ENCODE measurements around the gene COX6A1. TPM values are rescaled to one million over a fixed set of nuclear protein-coding genes. Genes with fewer than 3 reads are reported as not detected.
A peak's percentile ranks its signal among the peaks of the same experiment; 100 is the strongest.

Gene COX6A1
- total RNA-seq, 1 donor from 2014 or later: 230 TPM

DNA sequence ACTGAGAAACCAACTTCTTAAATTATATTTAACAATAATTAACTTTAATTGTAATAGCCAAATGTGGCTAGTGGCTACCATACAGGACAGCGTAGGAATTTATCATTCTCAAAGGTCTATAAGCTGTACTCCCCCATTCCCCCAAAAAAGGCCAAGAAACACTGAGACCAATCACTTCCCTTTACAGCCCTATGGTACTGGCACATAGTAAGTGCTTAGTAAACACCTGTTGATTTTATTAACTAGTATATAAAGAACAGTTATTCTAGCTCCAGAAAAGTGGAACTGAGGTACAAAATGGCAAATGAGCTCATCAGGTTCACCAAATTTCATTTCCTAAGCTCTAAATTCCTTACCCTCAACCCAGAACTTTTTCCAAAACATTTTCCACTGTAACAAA, 37.7 kb downstream of the COX6A1 start:
- no peaks in the 10 kb centered on the region for H3K9me3 Mint-ChIP-seq
- H3K4me3 Mint-ChIP-seq: no peak overlapping the region

DNA sequence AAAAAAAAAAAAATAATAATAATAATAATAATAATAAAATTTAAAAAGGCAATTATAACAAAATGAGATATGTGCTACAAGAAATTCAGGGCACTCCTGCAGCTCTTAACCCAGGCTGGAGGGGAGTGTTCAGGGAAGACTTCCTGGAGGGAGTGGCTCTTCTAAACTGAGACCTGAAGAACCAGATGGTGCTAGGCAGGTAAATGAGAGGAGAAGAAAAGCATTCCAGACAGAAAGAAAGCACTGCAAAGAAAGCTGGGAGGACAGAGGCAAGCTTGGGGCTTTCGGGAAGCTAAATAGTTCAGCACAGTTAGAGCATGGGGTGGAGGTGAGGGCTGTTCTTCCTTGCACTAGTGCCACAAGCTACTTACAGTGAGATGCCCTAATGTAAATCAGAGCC, 41.5 kb downstream of the COX6A1 start:
- TF ChIP-seq, protein P1, sequence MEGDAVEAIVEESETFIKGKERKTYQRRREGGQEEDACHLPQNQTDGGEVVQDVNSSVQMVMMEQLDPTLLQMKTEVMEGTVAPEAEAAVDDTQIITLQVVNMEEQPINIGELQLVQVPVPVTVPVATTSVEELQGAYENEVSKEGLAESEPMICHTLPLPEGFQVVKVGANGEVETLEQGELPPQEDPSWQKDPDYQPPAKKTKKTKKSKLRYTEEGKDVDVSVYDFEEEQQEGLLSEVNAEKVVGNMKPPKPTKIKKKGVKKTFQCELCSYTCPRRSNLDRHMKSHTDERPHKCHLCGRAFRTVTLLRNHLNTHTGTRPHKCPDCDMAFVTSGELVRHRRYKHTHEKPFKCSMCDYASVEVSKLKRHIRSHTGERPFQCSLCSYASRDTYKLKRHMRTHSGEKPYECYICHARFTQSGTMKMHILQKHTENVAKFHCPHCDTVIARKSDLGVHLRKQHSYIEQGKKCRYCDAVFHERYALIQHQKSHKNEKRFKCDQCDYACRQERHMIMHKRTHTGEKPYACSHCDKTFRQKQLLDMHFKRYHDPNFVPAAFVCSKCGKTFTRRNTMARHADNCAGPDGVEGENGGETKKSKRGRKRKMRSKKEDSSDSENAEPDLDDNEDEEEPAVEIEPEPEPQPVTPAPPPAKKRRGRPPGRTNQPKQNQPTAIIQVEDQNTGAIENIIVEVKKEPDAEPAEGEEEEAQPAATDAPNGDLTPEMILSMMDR (IDR thresholded peaks at IDR 0.05; ENCODE audit: unreplicated experiment): no peak
- H3K4me1 Mint-ChIP-seq: peaks cover 15% of the 10 kb centered on the region
- H3K27ac Mint-ChIP-seq: no peak overlapping the region
- no peaks in the 10 kb centered on the region for H3K27me3 Mint-ChIP-seq (ENCODE audit: low read depth)
- no peaks in the 10 kb centered on the region for H3K9me3 Mint-ChIP-seq
- no peak overlapping the region for H3K4me3 Mint-ChIP-seq
- DNase-seq (ENCODE audit: low spot score in 2 of 2, unreplicated experiment in 2 of 2): no peak
- peaks cover 9% of the 10 kb centered on the region for H3K36me3 Mint-ChIP-seq

More for the DNA sequence above, 37.7 kb downstream of the COX6A1 start:
- Mint-ChIP-seq H3K4me1 (peaks cover 37% of the 10 kb centered on the region), H3K36me3 (no peaks in the 10 kb centered on the region), H3K27me3 (ENCODE audit: low read depth) (no peaks in the 10 kb centered on the region), H3K27ac (peak overlapping the region; percentile 64)
- DNase-seq (ENCODE audit: low spot score in 2 of 2, unreplicated experiment in 2 of 2): no peak
- TF ChIP-seq, protein P1 (IDR thresholded peaks at IDR 0.05; ENCODE audit: unreplicated experiment): no peak

DNA sequence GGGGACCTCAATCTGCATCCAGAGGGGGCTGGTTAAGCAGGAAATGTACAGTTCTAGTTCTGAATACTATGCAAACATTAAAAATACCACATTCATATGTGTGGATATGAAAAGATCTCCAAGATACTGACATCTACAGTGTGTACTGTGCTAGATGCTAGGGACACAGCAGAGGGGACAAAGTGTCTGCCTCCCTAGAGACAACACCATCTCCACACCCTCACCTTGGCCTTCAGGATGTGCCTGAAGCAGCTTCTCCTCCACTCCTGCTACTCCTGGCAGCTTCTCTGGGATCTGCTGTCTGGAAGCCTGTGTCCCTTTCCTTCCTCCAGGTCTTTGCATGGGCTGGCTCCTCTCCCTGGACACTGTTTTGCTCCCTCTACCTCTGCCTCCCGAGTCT, 42.3 kb downstream of the COX6A1 start:
- no peak for DNase-seq (ENCODE audit: low spot score in 2 of 2, unreplicated experiment in 2 of 2)
- H3K9me3 Mint-ChIP-seq: no peaks in the 10 kb centered on the region
- TF ChIP-seq, protein P1 (IDR thresholded peaks at IDR 0.05; ENCODE audit: unreplicated experiment): no peak
- H3K4me1 Mint-ChIP-seq: peaks cover 9% of the 10 kb centered on the region
- no peaks in the 10 kb centered on the region for H3K27me3 Mint-ChIP-seq (ENCODE audit: low read depth)
- peaks cover 9% of the 10 kb centered on the region for H3K36me3 Mint-ChIP-seq
- H3K4me3 Mint-ChIP-seq: no peak overlapping the region
- peak overlapping the region; percentile 7 for H3K27ac Mint-ChIP-seq

DNA sequence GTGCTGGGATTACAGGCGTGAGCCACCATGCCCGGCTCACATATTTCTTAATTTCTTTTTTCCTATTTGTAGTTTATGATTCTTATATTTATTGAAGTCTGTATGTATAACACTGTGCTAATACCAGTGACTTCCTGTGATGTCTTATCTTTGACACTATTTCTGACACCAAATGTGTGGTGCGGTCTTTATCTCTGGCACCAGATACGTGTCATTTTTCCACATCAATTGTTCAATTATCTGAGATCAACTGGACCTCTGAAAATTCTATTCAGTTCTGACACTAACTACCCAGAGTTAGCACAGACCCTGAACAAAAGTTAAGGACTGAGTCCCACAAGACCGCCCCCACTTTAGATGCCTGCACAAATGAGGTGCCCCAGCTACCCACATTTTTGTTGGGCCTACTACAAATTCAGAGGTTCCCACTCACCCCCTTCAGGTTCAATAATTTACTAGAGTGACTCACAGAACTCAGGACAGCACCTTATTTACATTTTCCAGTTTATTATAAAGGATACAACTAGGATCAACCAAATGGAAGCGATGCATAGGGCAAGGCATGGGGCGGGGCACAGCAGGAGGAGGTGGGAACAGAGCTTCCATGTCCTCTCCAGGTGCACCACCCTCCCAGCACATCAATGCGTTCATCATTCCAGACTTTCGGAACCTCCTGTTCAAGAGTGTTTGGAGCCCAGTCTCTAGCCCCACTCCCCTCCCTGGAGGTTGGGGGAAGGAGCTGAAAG, 43.3 kb downstream of the COX6A1 start:
- Mint-ChIP-seq H3K36me3 (peaks cover 9% of the 10 kb centered on the region), H3K9me3 (no peaks in the 10 kb centered on the region), H3K27me3 (ENCODE audit: low read depth) (no peaks in the 10 kb centered on the region), H3K4me1 (peaks cover 3% of the 10 kb centered on the region), H3K27ac (no peak overlapping the region), H3K4me3 (no peak overlapping the region)
- DNase-seq (ENCODE audit: low spot score in 2 of 2, unreplicated experiment in 2 of 2): no peak
- TF ChIP-seq, protein P1 (IDR thresholded peaks at IDR 0.05; ENCODE audit: unreplicated experiment): no peak

DNA sequence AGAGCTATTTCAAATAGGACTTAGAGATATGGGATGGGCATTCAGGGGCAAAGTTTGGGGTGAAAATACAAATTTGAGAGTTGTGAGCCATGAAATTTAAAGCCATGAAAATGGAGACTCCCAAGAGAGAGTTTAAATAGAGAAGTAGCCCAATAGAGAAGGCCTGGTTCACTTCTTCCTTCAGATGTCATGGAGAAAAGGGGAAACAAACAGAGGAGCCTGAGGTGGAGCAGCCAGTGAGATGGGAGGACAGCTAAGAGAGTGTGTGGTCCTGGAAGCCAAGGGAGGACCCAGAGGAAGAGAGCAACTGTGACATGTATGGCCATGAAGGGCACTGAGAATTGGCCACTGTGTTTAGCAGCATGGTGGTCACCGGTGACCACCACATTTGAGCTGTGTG, 45.7 kb downstream of the COX6A1 start:
- no peak overlapping the region for H3K27ac Mint-ChIP-seq
- no peaks in the 10 kb centered on the region for H3K9me3 Mint-ChIP-seq
- no peaks in the 10 kb centered on the region for H3K27me3 Mint-ChIP-seq (ENCODE audit: low read depth)
- peaks cover 9% of the 10 kb centered on the region for H3K36me3 Mint-ChIP-seq
- no peak for DNase-seq (ENCODE audit: low spot score in 2 of 2, unreplicated experiment in 2 of 2)
- TF ChIP-seq, protein P1 (IDR thresholded peaks at IDR 0.05; ENCODE audit: unreplicated experiment): no peak
- H3K4me3 Mint-ChIP-seq: no peak overlapping the region
- peaks cover 9% of the 10 kb centered on the region for H3K4me1 Mint-ChIP-seq

Measured in mesothelial cell of epicardium (in vitro differentiated cells).